ENCODE results near the gene C19orf81. TPM values are rescaled to one million over a fixed set of nuclear protein-coding genes. Genes with fewer than 3 reads are reported as not detected.
"Not testable (repeated sequence)": the region's sequence is repeated elsewhere in the genome, so short reads cannot be mapped to it uniquely, and the experiment has no call there.

The C19orf81 gene
- total and polyA plus RNA-seq, 2 of the 4 experiments (the other 2 are of a cell fraction): 0.31 TPM; not detected in 1

- TF ChIP-seq MXI1 (IDR thresholded peaks at IDR 0.05; ENCODE audit: borderline replicate concordance, low read depth, low read length): no peak
Observed at GRCh38 chr19:50607874-50608785, 41.1 kb upstream of the C19orf81 start (continued).

GRCh38 chr19:50612504-50613404, 36.5 kb upstream of the C19orf81 start:
- H3K9me3 ChIP-seq (ENCODE audit: control insufficient read depth, insufficient read depth, low read length); BruUV-seq (replicated peaks); H3K9ac ChIP-seq (ENCODE audit: low read depth, low read length); in situ Hi-C loops (cut with MboI; ENCODE audit: low sequenced_read_pairs); H3K27ac ChIP-seq (ENCODE audit: insufficient read depth, low read length); POLR2A ChIA-PET (ENCODE audit: unreplicated experiment); H3K27me3 ChIP-seq (ENCODE audit: control insufficient read depth, insufficient read depth, low read length); H2BK15ac ChIP-seq (ENCODE audit: low read depth, low read length); H3K9me1 ChIP-seq (ENCODE audit: insufficient read depth, low read length); H3K18ac ChIP-seq (ENCODE audit: low read depth, low read length); H4K8ac ChIP-seq (ENCODE audit: low read depth in 2 of 2, low read length in 2 of 2); dilution Hi-C loops (cut with HindIII; ENCODE audit: low sequenced_read_pairs, unreplicated experiment); H3K4me1 ChIP-seq (ENCODE audit: control insufficient read depth, insufficient read depth, low read length); H3K4me2 ChIP-seq (ENCODE audit: low read depth, low read length); H4K20me1 ChIP-seq (ENCODE audit: insufficient read depth, low read length); ATAC-seq (ENCODE audit: low read depth); H3K4ac ChIP-seq (ENCODE audit: low read depth, low read length); H3K14ac ChIP-seq (replicated peaks; ENCODE audit: low read depth, low read length); CTCF ChIA-PET; DNase-seq; H3K23ac ChIP-seq (ENCODE audit: low read depth, low read length); H3K36me3 ChIP-seq (ENCODE audit: control insufficient read depth, insufficient read depth, low read length); H2AK5ac ChIP-seq (ENCODE audit: low read depth, low read length); H2BK120ac ChIP-seq (ENCODE audit: low read depth, low read length); H2BK5ac ChIP-seq (ENCODE audit: low read depth, low read length, poor library complexity, severe bottlenecking); H4K5ac ChIP-seq (ENCODE audit: low read depth, low read length); H2AFZ ChIP-seq (replicated peaks; ENCODE audit: low read length, poor library complexity); H2BK20ac ChIP-seq (ENCODE audit: low read depth, low read length); H3K56ac ChIP-seq (ENCODE audit: extremely low read depth, insufficient read depth, low read length); H3K4me3 ChIP-seq (ENCODE audit: insufficient read depth, low read depth, low read length); intact Hi-C loops (cut with micrococcal nuclease); H3K79me1 ChIP-seq (ENCODE audit: low read depth in 1 of 2, low read length in 2 of 2); H2AK9ac ChIP-seq (replicated peaks; ENCODE audit: low read depth, low read length, poor library complexity); H4K91ac ChIP-seq (ENCODE audit: insufficient read depth, low read depth, low read length): not testable (repeated sequence)
- 88% methylated on average over 4 of the region's 11 CpGs; no CpG with 5 or more reads in 1 of the 2 experiments for WGBS, 2 experiments (ENCODE audit: extremely low coverage in 2 of 2, insufficient read length in 1 of 2)

GRCh38 chr19:50618379-50618778, 30.9 kb upstream of the C19orf81 start:
- H3K9me3 ChIP-seq (ENCODE audit: control insufficient read depth, insufficient read depth, low read length); CTCF ChIA-PET; BruUV-seq (replicated peaks); H3K4me2 ChIP-seq (ENCODE audit: low read depth, low read length); H4K8ac ChIP-seq (ENCODE audit: low read depth in 2 of 2, low read length in 2 of 2); H3K4ac ChIP-seq (ENCODE audit: low read depth, low read length); H4K5ac ChIP-seq (ENCODE audit: low read depth, low read length); H4K20me1 ChIP-seq (ENCODE audit: insufficient read depth, low read length); intact Hi-C loops (cut with micrococcal nuclease); dilution Hi-C loops (cut with HindIII; ENCODE audit: low sequenced_read_pairs, unreplicated experiment); POLR2A ChIA-PET (ENCODE audit: unreplicated experiment); H3K4me3 ChIP-seq (ENCODE audit: insufficient read depth, low read depth, low read length); H2BK5ac ChIP-seq (ENCODE audit: low read depth, low read length, poor library complexity, severe bottlenecking); in situ Hi-C loops (cut with MboI; ENCODE audit: low sequenced_read_pairs); H3K4me1 ChIP-seq (ENCODE audit: control insufficient read depth, insufficient read depth, low read length); H3K27me3 ChIP-seq (ENCODE audit: control insufficient read depth, insufficient read depth, low read length); H3K27ac ChIP-seq (ENCODE audit: insufficient read depth, low read length); H2BK120ac ChIP-seq (ENCODE audit: low read depth, low read length); H2BK15ac ChIP-seq (ENCODE audit: low read depth, low read length); H2BK20ac ChIP-seq (ENCODE audit: low read depth, low read length); H3K18ac ChIP-seq (ENCODE audit: low read depth, low read length); H3K14ac ChIP-seq (replicated peaks; ENCODE audit: low read depth, low read length); ATAC-seq (ENCODE audit: low read depth); H2AK5ac ChIP-seq (ENCODE audit: low read depth, low read length); H3K23ac ChIP-seq (ENCODE audit: low read depth, low read length); DNase-seq; H3K9me1 ChIP-seq (ENCODE audit: insufficient read depth, low read length); H4K91ac ChIP-seq (ENCODE audit: insufficient read depth, low read depth, low read length); H3K79me1 ChIP-seq (ENCODE audit: low read depth in 1 of 2, low read length in 2 of 2); H2AK9ac ChIP-seq (replicated peaks; ENCODE audit: low read depth, low read length, poor library complexity); H3K9ac ChIP-seq (ENCODE audit: low read depth, low read length); H2AFZ ChIP-seq (replicated peaks; ENCODE audit: low read length, poor library complexity); H3K36me3 ChIP-seq (ENCODE audit: control insufficient read depth, insufficient read depth, low read length); H3K56ac ChIP-seq (ENCODE audit: extremely low read depth, insufficient read depth, low read length): not testable (repeated sequence)
- no CpG with 5 or more reads among the region's 5 CpGs for WGBS, 2 experiments (ENCODE audit: extremely low coverage in 2 of 2, insufficient read length in 1 of 2)
